GM06990 (cell line): ENCODE measurements around the gene HDAC4.

Source experiments
- DNase-seq: peaks from one replicate; pipeline ENCODE4 v3.0.0-alpha.2; 2011; ENCODE audit not compliant: insufficient read length; ENCODE audit errors: extremely low read depth
- H3K27me3 ChIP-seq: replicated peaks from 2 replicates; pipeline ENCODE4 v1.6.0; 2011; ENCODE audit warnings: low read length; ENCODE audit not compliant: control insufficient read depth, insufficient read depth
- H3K36me3 ChIP-seq: 2 replicates; pipeline ENCODE4 v1.5.1; 2011; ENCODE audit warnings: low read length; ENCODE audit not compliant: control insufficient read depth, insufficient read depth
- H3K4me3 ChIP-seq: replicated peaks from 2 replicates; pipeline ENCODE4 v1.5.1; 2011; ENCODE audit warnings: low read depth, mild to moderate bottlenecking, control low read depth, low read length
- TF ChIP-seq, protein P1 (sequence below): IDR thresholded peaks from 2 replicates; pipeline ENCODE4 v1.5.1; 2011; ENCODE audit warnings: low read length, control low read depth, mild to moderate bottlenecking, inconsistent platforms; ENCODE audit not compliant: insufficient read depth, poor library complexity, severe bottlenecking

HDAC4 gene

DNA sequence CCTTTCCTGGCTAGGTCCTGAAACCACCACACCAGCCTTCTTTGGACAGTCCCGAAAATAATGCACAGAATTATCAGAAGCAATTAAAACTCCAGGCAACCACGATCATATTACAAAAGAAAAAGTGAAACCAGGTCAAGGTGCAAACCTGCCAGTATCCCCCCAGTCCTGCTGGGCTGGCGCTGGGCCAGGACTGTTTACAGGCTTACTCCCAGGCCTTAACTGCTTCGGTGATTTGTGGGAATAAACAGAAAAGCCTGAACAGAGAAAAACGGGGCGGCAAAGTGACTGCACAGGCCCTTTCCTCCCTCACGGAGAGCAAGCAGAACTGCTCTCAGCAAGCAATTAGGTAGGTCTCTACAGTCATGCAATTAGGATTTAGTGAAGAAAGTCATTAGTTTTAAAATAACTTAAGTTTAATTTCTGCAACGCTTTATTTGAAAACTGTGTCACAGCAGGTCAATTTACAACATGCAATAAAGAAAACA is 1.3 kb downstream of the HDAC4 start:
- no peaks in the 10 kb centered on the region for H3K36me3 ChIP-seq
- H3K27me3 ChIP-seq = no peaks in the 10 kb centered on the region
- H3K4me3 ChIP-seq = peak overlapping the region; percentile 55
- DNase-seq = no peak
- TF ChIP-seq, protein P1, sequence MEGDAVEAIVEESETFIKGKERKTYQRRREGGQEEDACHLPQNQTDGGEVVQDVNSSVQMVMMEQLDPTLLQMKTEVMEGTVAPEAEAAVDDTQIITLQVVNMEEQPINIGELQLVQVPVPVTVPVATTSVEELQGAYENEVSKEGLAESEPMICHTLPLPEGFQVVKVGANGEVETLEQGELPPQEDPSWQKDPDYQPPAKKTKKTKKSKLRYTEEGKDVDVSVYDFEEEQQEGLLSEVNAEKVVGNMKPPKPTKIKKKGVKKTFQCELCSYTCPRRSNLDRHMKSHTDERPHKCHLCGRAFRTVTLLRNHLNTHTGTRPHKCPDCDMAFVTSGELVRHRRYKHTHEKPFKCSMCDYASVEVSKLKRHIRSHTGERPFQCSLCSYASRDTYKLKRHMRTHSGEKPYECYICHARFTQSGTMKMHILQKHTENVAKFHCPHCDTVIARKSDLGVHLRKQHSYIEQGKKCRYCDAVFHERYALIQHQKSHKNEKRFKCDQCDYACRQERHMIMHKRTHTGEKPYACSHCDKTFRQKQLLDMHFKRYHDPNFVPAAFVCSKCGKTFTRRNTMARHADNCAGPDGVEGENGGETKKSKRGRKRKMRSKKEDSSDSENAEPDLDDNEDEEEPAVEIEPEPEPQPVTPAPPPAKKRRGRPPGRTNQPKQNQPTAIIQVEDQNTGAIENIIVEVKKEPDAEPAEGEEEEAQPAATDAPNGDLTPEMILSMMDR = no peak

GRCh38 chr2:239398521-239398921 is 2.3 kb downstream of the HDAC4 start:
- H3K36me3 ChIP-seq = no peaks in the 10 kb centered on the region
- no peaks in the 10 kb centered on the region for H3K27me3 ChIP-seq
- no peak for DNase-seq
- H3K4me3 ChIP-seq = no peak overlapping the region
- TF ChIP-seq, protein P1 = no peak

DNA sequence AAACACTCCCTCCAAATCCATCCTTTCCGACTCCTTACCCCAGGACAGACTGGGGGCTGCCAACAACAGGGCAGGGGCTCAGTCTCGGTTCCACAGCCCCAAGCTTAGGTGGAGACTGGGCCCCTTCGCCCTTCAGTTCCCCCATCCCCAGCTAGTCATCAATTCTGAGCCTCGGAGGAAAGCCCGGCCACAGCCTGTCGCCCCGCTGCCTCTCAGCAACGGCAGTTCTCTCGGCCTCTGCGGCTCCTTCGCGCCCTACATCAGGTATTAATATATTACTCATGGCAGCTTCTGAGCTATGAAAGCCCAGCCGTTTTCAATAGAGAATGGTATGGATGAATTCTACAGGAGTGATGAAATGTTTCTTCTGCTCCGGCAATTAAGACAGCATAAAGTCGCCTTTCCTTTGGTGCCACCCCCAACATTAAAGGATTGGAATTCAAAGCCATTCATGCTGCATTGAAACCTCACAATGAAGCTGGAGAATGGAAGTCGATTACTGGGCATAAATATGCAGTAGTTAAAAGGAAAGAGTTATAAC is 2.8 kb downstream of the HDAC4 start:
- H3K4me3 ChIP-seq = no peak overlapping the region

GRCh38 chr2:239396881-239397681 is 3.7 kb downstream of the HDAC4 start:
- H3K27me3 ChIP-seq = no peaks in the 10 kb centered on the region
- H3K36me3 ChIP-seq = no peaks in the 10 kb centered on the region
- TF ChIP-seq, protein P1 = peak; percentile 22
- DNase-seq = no peak
- H3K4me3 ChIP-seq = no peak overlapping the region

More for the DNA sequence above, 2.8 kb downstream of the HDAC4 start:
- Histone ChIP-seq H3K27me3 (no peaks in the 10 kb centered on the region), H3K36me3 (no peaks in the 10 kb centered on the region)
- no peak for DNase-seq
- TF ChIP-seq, protein P1 = no peak

GRCh38 chr2:239395524-239395923 is 5.3 kb downstream of the HDAC4 start:
- Histone ChIP-seq H3K4me3 (no peak overlapping the region), H3K27me3 (no peaks in the 10 kb centered on the region), H3K36me3 (no peaks in the 10 kb centered on the region)
- TF ChIP-seq, protein P1 = no peak
- no peak for DNase-seq
